ENCODE results near the gene PSMD1.
"Not testable (repeated sequence)": the region's sequence is repeated elsewhere in the genome, so short reads cannot be mapped to it uniquely, and the experiment has no call there.

PSMD1 gene

GRCh38 chr2:231017231-231017598, 39.5 kb upstream of the PSMD1 start:
- no peak overlapping the region for H3K4me3 ChIP-seq (replicated peaks; ENCODE audit: low read depth, low read length)
- TF ChIP-seq CTCF (IDR thresholded peaks at IDR 0.05; ENCODE audit: insufficient read depth, low read length, poor library complexity, severe bottlenecking): no peak
- peaks cover 1% of the 10 kb centered on the region for H3K27me3 ChIP-seq (replicated peaks; ENCODE audit: control insufficient read depth, insufficient read depth, low read length)
- H3K36me3 ChIP-seq (ENCODE audit: control insufficient read depth, insufficient read depth, low read length): no peaks in the 10 kb centered on the region
- no peak for DNase-seq (ENCODE audit: extremely low read depth, insufficient read length)

- TF ChIP-seq CTCF (IDR thresholded peaks at IDR 0.05; ENCODE audit: insufficient read depth, low read length, poor library complexity, severe bottlenecking): no peak
- H3K36me3 ChIP-seq (ENCODE audit: control insufficient read depth, insufficient read depth, low read length): no peaks in the 10 kb centered on the region
- peaks cover 1% of the 10 kb centered on the region for H3K27me3 ChIP-seq (replicated peaks; ENCODE audit: control insufficient read depth, insufficient read depth, low read length)
- H3K4me3 ChIP-seq (replicated peaks; ENCODE audit: low read depth, low read length): no peak overlapping the region
- no peak for DNase-seq (ENCODE audit: extremely low read depth, insufficient read length)
Measured at GRCh38 chr2:231018184-231018583, 38.5 kb upstream of the PSMD1 start.

- H3K27me3 ChIP-seq (replicated peaks; ENCODE audit: control insufficient read depth, insufficient read depth, low read length); H3K4me3 ChIP-seq (replicated peaks; ENCODE audit: low read depth, low read length); H3K36me3 ChIP-seq (ENCODE audit: control insufficient read depth, insufficient read depth, low read length); DNase-seq (ENCODE audit: extremely low read depth, insufficient read length): not testable (repeated sequence)
Measured at GRCh38 chr2:231025059-231025458, 31.6 kb upstream of the PSMD1 start.

- Histone ChIP-seq H3K36me3 (ENCODE audit: control insufficient read depth, insufficient read depth, low read length) (no peaks in the 10 kb centered on the region), H3K27me3 (replicated peaks; ENCODE audit: control insufficient read depth, insufficient read depth, low read length) (no peaks in the 10 kb centered on the region; the same call in 1 of the 2 replicates), H3K4me3 (replicated peaks; ENCODE audit: low read depth, low read length) (no peak overlapping the region)
- no peak for DNase-seq (ENCODE audit: extremely low read depth, insufficient read length)
- TF ChIP-seq CTCF (IDR thresholded peaks at IDR 0.05; ENCODE audit: insufficient read depth, low read length, poor library complexity, severe bottlenecking): no peak
Measured at GRCh38 chr2:231028889-231029288, 27.8 kb upstream of the PSMD1 start.

- Histone ChIP-seq H3K4me3 (replicated peaks; ENCODE audit: low read depth, low read length) (no peak overlapping the region), H3K36me3 (ENCODE audit: control insufficient read depth, insufficient read depth, low read length) (no peaks in the 10 kb centered on the region), H3K27me3 (replicated peaks; ENCODE audit: control insufficient read depth, insufficient read depth, low read length) (no peaks in the 10 kb centered on the region; the same call in 1 of the 2 replicates)
- no peak for DNase-seq (ENCODE audit: extremely low read depth, insufficient read length)
- no peak for TF ChIP-seq CTCF (IDR thresholded peaks at IDR 0.05; ENCODE audit: insufficient read depth, low read length, poor library complexity, severe bottlenecking)
Measured at GRCh38 chr2:231029563-231029962, 27.1 kb upstream of the PSMD1 start.

- Histone ChIP-seq H3K4me3 (replicated peaks; ENCODE audit: low read depth, low read length) (no peak overlapping the region), H3K27me3 (replicated peaks; ENCODE audit: control insufficient read depth, insufficient read depth, low read length) (no peaks in the 10 kb centered on the region; the same call in 1 of the 2 replicates), H3K36me3 (ENCODE audit: control insufficient read depth, insufficient read depth, low read length) (no peaks in the 10 kb centered on the region)
- TF ChIP-seq CTCF (IDR thresholded peaks at IDR 0.05; ENCODE audit: insufficient read depth, low read length, poor library complexity, severe bottlenecking): no peak
- no peak for DNase-seq (ENCODE audit: extremely low read depth, insufficient read length)
Measured at GRCh38 chr2:231030725-231031124, 25.9 kb upstream of the PSMD1 start.

All from GM06990 (cell line).